Activated naive CD4-positive, alpha-beta T cell treated with anti-CD3 and anti-CD28 coated beads, Interleukin-2, amount 50 U/mL, for 24 hours (primary cell): ENCODE data around the gene MPO.

Experiments
- H3K27ac Mint-ChIP-seq: one replicate; pipeline ENCODE4 v1.8.0; 2021; ENCODE audit warnings: mild to moderate bottlenecking, mixed read lengths
- H3K27me3 Mint-ChIP-seq: one replicate; pipeline ENCODE4 v1.8.0; 2021; ENCODE audit warnings: mixed read lengths
- H3K36me3 Mint-ChIP-seq: one replicate; pipeline ENCODE4 v1.8.0; 2021; ENCODE audit warnings: mixed read lengths
- H3K4me1 Mint-ChIP-seq: one replicate; pipeline ENCODE4 v1.8.0; 2021; ENCODE audit warnings: mixed read lengths
- H3K4me3 Mint-ChIP-seq: one replicate; pipeline ENCODE4 v1.8.0; 2021; ENCODE audit warnings: mild to moderate bottlenecking, mixed read lengths
- H3K9me3 Mint-ChIP-seq: one replicate; pipeline ENCODE4 v1.8.0; 2021; ENCODE audit warnings: mixed read lengths

Gene MPO

GRCh38 chr17:58227733-58228132, 53.0 kb downstream of the MPO start:
- no peaks in the 10 kb centered on the region for H3K36me3 Mint-ChIP-seq
- H3K9me3 Mint-ChIP-seq, result no peaks in the 10 kb centered on the region
- no peak overlapping the region for H3K4me3 Mint-ChIP-seq
- H3K27ac Mint-ChIP-seq, result no peak overlapping the region
- H3K4me1 Mint-ChIP-seq, result peaks cover 4% of the 10 kb centered on the region
- peaks cover 8% of the 10 kb centered on the region for H3K27me3 Mint-ChIP-seq

DNA sequence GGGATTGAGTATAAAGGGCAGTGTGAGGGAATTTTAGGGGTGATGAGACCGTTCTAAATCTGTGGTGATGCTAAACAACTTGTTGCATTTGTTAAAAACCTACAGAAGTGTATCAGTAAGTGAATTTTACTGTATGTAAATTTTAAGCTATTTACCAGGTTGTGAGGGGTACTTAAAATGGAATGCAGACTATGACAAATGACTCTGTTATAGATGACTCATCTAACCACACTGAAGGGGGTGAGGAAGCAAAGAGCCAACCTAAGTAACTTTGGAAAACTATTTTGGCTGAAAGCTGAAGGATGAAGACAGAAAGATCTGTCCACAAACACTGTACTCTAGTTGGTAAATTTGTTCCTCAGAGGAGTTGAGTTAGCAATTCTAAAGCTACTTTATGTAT, 56.4 kb downstream of the MPO start:
- H3K27me3 Mint-ChIP-seq, result peaks cover 6% of the 10 kb centered on the region
- H3K9me3 Mint-ChIP-seq, result no peaks in the 10 kb centered on the region
- no peaks in the 10 kb centered on the region for H3K36me3 Mint-ChIP-seq
- peaks cover 18% of the 10 kb centered on the region for H3K4me1 Mint-ChIP-seq
- H3K27ac Mint-ChIP-seq, result no peak overlapping the region
- no peak overlapping the region for H3K4me3 Mint-ChIP-seq
